Measurements from ENCODE around the gene SMIM8. TPM values are rescaled to one million over a fixed set of nuclear protein-coding genes. Genes with fewer than 3 reads are reported as not detected.
"Not testable (repeated sequence)": the region's sequence is repeated elsewhere in the genome, so short reads cannot be mapped to it uniquely, and the experiment has no call there.

SMIM8 gene
- total RNA-seq, 1 experiment from 2014 or later = 7.4 TPM

DNA sequence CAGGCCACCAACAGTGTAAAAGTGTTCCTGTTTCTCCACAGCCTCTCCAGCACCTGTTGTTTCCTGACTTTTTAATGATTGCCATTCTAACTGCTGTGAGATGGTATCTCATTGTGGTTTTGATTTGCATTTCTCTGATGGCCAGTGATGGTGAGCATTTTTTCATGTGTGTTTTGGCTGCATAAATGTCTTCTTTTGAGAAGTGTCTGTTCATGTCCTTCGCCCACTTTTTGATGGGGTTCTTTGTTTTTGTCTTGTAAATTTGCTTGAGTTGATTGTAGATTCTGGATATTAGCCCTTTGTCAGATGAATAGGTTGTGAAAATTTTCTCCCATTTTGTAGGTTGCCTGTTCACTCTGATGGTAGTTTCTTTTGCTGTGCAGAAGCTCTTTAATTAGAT is 1.5 kb downstream of the SMIM8 start:
- DNase-seq (ENCODE audit: low read depth, low spot score); in situ Hi-C loops (cut with HindIII; ENCODE audit: low pct_unique_long_range_greater_than_20kb, low sequenced_read_pairs): not testable (repeated sequence)

DNA sequence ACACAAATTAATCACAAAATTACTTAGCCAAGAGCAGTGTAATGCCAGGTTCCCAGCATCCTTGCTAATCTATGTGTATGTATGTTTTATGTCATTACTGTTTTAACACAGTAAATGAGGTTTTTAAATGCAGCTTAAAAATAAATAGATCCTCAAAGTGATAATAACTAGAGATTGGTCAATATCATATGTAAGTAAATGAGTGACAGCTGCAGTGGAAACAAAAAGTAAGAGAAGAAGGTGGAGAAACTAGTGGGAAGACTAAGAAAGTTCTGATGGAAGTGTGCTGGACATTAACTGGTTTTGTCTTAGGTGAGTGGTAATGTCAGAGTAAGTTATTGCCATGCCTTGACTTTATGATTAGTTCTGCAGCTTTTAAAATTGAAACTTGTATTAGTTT is 8.6 kb downstream of the SMIM8 start:
- DNase-seq (ENCODE audit: low read depth, low spot score) = no peak
- in situ Hi-C loops (cut with HindIII; ENCODE audit: low pct_unique_long_range_greater_than_20kb, low sequenced_read_pairs) = no loop called here

DNA sequence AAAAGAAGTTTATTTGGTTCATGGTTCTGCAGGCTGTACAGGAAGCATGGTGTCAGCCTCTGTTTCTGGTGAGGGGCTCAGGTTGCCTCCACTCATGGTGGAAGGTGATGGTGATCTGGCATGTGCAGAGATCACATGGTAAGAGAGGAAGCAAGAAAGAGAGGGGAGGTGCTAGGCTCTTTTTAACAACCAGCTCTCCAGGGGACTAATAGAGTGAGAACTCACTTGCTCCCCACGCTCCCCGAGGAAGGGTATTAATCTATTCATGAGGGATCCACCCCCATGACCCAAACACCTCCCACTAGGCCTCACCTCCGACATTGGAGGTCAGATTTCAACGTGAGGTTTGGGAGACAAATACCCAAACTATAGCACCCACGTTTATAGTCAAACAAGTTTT is 10.6 kb downstream of the SMIM8 start:
- in situ Hi-C loops (cut with HindIII; ENCODE audit: low pct_unique_long_range_greater_than_20kb, low sequenced_read_pairs) = no loop called here

DNA sequence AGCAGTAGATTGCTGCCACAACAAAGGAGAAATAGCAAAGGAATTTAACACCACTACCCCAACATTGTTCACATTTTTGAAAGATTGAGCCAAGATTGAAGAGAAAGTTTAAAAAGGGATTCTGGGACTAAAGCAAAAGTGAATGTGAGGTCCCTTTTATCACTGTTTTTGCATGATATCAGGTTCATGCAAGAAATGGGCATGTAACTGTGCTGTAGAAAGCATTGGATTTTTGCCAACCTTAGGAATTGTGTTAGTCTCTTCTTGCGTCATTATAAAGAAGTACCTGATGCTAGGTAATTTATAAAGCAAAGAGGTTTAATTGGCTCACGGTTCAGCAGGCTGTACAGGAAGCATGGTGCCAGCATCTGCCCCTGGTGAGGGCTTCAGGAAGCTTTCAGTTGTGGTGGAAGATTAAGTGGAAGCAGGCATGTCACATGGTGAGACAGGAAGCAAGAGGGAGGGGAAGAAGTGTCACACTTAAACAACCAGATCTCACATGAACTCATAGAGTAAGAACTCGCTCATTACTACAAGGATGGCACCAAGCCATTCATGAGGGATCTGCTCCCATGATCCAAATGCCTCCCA is 11.3 kb downstream of the SMIM8 start:
- in situ Hi-C loops (cut with HindIII; ENCODE audit: low pct_unique_long_range_greater_than_20kb, low sequenced_read_pairs) = no loop called here
- peak; percentile 63 for DNase-seq (ENCODE audit: low read depth, low spot score)

More for the DNA sequence above, 10.6 kb downstream of the SMIM8 start:
- no peak for DNase-seq (ENCODE audit: low read depth, low spot score)

DNA sequence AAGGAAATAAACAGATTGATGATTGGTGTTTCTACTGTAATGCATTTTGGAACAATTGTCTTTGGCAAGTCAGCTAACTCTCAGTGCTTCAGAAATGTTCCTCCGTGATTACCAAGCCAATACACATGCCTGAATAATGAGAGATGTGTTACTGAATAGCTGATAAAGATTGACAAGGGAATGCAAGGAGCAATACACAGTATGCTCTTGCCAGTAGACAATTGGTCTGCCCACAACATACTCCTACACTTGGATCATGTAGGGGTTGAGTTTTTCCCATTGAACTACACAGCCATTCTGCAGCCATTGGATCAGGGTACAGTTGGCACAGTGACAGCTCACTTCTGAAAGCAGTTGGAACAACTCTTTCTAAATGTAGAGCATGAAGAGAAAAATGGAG is 12.3 kb downstream of the SMIM8 start:
- in situ Hi-C loops (cut with HindIII; ENCODE audit: low pct_unique_long_range_greater_than_20kb, low sequenced_read_pairs) = no loop called here
- DNase-seq (ENCODE audit: low read depth, low spot score) = no peak

DNA sequence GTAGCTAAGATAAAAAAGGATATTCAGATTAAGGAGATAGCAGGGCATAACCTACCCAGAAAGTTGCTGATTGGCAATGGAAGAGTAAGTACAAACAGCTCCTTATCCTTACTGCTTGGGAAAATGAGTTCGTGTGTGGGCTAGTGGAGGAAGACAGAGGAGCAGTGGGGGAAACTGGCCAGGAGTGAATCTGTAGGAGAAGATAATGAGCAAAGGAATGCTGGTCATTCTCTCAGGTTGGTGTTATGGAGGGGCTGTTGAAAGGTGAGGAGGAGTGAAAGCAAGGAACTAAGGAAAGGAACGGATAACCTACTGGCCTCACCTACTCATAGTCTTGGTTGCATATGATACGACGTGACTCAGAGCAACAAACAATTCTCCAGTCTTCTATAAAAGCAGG is 14.0 kb downstream of the SMIM8 start:
- DNase-seq (ENCODE audit: low read depth, low spot score) = no peak
- in situ Hi-C loops (cut with HindIII; ENCODE audit: low pct_unique_long_range_greater_than_20kb, low sequenced_read_pairs) = no loop called here

DNA sequence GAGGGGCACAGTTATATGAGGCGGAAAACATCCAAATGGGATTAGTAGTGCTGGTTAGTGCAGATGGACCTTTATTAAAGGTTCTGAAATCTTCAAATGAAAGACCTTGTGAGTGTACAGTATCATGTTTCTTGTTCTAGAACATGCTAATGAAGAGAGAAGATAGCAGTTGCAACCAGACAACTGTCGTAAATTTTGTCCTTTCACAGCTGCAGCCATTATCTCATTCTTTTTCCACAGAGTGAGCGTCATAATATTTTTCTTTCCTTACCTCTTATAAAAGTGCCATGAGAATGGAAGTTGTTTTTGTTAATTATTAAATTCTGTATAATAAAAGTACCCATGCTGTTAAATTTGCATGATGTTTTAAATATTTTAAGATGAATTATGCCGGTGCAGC is 17.8 kb downstream of the SMIM8 start:
- DNase-seq (ENCODE audit: low read depth, low spot score) = no peak
- in situ Hi-C loops (cut with HindIII; ENCODE audit: low pct_unique_long_range_greater_than_20kb, low sequenced_read_pairs) = no loop called here

DNA sequence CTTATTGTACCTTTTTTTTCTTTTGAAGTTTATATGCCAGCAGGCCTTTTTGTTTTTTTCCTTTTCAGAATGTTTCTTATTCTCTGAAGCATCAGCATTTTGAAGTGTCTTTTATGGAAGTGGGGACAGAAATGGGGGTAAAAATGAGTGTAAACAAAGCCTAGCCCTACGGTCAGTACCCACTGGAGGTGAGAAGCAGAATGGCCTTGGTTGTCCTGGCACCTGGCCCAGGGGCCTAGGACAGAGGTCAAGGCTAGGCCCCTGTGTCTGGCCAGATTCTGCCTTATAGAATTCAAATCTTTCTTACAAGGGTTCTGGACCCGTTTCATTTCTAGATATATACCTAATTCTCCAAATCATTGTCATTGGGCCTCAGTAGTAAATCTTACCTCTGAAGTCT is 18.8 kb downstream of the SMIM8 start:
- in situ Hi-C loops (cut with HindIII; ENCODE audit: low pct_unique_long_range_greater_than_20kb, low sequenced_read_pairs) = no loop called here
- no peak for DNase-seq (ENCODE audit: low read depth, low spot score)

DNA sequence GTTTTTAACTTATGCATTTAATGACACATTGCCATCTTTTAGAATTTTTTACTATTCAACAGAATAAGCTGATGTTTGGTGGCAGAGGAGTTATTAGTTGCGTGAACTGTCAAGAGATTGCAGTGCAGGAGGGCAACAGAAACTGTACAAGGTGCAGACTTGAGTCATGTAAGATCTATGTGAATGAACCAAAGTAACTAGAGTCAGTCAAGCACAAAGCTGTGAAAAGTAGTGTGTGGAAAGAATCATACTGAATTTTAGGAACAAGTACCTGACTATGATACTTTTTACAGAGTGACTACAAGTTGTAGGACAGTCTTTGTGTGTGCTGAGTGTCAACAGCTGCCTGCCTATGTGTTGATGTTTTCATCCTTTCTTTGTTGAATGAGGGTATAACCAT is 19.5 kb downstream of the SMIM8 start:
- no peak for DNase-seq (ENCODE audit: low read depth, low spot score)
- in situ Hi-C loops (cut with HindIII; ENCODE audit: low pct_unique_long_range_greater_than_20kb, low sequenced_read_pairs) = no loop called here

DNA sequence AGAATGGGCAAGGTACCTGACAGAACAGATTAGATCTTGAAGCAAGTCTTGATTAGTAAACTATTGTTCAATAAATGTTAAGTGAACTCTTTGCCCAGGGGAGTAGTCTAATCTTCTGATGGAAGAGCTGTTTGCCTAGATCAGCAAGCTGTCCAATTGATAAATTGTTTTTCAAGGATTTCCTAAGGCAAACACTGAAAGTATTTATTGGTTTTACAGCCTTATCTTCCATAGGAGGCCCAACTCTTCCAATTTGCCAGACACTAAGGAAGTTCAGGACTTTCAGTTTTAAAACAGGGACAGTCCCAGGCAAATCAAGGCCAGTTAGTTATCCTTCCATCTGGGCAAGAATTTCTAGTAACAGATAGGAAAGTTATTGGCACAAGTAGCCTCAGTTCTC is 20.4 kb downstream of the SMIM8 start:
- DNase-seq (ENCODE audit: low read depth, low spot score) = no peak
- in situ Hi-C loops (cut with HindIII; ENCODE audit: low pct_unique_long_range_greater_than_20kb, low sequenced_read_pairs) = no loop called here

DNA sequence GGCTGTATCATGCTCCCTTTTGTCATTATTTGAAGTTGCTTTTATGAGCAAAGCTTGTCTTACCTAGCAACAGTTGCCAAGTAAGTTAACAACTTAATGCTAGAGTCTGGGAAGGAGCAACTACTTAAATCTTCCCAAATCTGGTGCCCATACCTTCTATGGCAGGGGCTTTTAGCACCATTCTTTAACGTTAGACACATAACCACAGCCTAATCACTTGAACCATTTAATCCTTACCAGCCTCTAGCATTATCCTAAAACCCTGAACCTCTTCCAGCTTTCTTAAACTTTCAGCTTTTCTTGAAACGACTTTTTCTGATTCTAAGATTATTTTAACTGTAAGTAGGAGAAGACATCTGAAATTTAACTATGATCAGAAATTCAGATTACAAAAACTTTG is 22.3 kb downstream of the SMIM8 start, which contains the start of gene C6orf163:
TSS of gene C6orf163 (plus strand) at position 83 of the 400 bp plus-strand sequence. CDS start at position 370, 287 bp downstream.
- no peak for DNase-seq (ENCODE audit: low read depth, low spot score)
- in situ Hi-C loops (cut with HindIII; ENCODE audit: low pct_unique_long_range_greater_than_20kb, low sequenced_read_pairs) = no loop called here

DNA sequence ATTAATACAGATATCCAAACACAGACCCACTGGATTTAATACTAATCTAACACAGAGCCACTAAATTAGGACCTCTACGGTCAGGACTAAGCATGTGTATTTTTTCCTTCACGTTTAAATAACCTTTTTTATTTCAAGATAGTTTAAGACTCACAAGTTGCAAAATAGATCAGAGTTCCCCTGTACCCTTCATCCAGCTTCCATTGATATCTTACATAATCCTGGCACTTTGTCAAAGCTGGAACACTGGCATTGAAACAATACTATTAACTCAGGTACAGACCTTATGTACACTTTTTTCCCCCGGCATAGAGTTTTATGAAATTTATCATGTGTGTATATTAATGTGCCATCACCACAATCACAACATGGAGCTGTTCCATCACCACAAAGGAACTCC is 24.3 kb downstream of the SMIM8 start:
- no peak for DNase-seq (ENCODE audit: low read depth, low spot score)
- in situ Hi-C loops (cut with HindIII; ENCODE audit: low pct_unique_long_range_greater_than_20kb, low sequenced_read_pairs) = no loop called here

DNA sequence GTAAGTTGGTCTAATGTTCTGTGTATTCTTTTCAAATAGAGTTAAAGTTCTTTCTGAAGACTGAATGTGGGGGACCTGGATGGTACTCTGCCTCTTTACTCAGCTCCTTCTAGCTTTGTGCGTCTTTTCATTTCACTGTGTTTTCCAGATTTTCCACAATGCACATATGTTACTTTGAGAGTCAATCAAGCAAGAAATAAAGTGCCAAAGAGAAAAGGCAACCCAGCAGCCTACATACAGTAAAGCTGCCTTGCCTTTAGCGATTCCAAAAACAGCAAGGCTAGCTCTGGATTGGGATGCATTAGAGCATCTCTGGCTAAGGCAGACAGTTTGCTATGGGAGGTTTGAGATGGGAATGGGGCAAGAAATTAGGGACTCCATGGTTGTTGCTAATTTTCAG is 27.5 kb downstream of the SMIM8 start:
- no peak for DNase-seq (ENCODE audit: low read depth, low spot score)
- in situ Hi-C loops (cut with HindIII; ENCODE audit: low pct_unique_long_range_greater_than_20kb, low sequenced_read_pairs) = no loop called here

DNA sequence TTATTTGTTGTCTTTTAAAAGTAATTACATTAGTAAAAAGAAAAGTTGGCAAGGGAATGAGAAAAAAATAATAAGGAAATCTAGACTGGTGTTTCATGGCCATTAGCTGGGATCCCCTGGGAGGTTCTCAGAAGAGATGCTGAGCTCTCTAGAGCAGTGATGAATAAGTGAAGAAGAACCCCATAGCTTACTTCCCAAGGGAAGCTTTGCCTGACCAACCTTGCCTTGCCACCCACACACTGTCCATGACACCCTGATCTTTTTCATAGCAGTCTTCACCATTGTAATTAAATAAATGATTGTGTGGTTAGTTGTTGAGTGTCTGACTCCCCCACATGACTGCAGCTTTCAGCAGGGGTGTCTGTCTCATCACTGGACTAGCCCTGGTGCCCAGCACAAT is 28.1 kb downstream of the SMIM8 start:
- in situ Hi-C loops (cut with HindIII; ENCODE audit: low pct_unique_long_range_greater_than_20kb, low sequenced_read_pairs) = no loop called here
- no peak for DNase-seq (ENCODE audit: low read depth, low spot score)

DNA sequence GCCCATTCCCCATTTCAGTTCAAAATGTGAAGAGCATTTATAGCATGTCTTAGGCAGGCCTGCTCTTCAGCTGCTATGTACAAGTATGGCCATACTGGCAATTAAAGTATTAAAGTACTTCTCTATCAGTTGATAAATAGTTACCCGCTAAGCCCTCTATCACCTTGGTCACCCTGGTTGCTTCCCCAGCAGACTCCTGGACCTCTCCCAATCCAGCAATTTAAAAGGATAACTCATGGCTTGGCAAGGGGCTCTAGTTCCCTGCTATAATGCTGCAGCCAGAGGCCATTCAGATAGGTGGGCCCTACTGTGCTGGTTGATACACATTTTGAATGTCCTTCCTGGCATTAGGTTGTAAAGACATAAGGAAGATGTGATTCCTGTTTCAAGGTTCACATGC is 29.2 kb downstream of the SMIM8 start:
- in situ Hi-C loops (cut with HindIII; ENCODE audit: low pct_unique_long_range_greater_than_20kb, low sequenced_read_pairs) = no loop called here
- DNase-seq (ENCODE audit: low read depth, low spot score) = no peak

DNA sequence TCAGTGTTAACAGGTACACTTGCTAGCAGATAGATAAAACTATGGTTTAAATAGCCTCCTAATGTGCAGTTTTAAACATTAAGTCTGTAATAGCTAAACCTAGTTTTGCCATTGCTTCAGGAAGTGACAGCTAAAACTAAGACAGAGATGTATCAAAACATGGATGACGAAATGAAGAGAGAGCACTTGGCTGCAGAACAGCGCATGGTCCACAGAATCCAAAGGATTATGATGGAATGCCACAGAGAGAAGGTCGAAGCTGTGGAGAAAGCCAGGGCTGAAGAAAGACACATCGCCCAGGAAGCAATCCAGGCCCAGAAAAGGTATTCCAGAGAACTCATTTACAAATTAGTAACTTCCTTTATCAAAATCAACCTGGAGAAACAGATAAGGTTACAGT is 33.8 kb downstream of the SMIM8 start:
- in situ Hi-C loops (cut with HindIII; ENCODE audit: low pct_unique_long_range_greater_than_20kb, low sequenced_read_pairs) = no loop called here
- no peak for DNase-seq (ENCODE audit: low read depth, low spot score)

DNA sequence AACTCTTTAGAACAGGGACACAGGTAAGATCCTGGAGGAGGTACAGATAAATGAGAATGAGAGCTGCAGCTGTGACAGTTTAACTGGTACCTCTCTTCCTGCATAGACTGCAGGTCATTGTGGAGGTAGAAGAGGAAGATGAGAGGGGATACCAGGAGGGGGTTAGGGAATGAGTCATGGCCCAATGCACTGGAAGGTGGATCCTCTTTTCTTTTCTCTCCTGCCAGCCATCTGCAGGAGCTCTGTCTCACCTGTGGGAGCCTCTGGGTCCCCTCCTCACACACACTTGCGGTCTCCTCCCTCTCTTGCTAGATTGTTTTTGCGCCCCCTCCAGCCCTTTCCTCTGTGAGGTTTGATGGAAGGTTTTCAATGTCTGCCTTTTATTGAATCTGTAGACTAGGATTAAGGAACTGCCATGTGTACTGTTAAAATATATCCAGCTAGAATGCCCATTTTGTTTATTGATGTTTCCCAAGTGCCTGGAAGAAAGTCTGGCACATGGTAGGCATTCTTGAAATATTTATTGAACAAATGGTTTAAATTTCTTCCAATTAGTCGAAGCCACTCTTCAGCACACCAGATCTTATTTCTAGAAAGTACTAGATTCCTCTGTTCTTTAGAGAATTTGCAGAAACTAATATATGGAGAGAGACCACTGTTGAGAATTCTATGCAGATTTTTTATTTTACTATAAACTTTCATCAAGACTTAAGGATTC is 35.2 kb downstream of the SMIM8 start:
- no peak for DNase-seq (ENCODE audit: low read depth, low spot score)
- in situ Hi-C loops (cut with HindIII; ENCODE audit: low pct_unique_long_range_greater_than_20kb, low sequenced_read_pairs) = no loop called here

DNA sequence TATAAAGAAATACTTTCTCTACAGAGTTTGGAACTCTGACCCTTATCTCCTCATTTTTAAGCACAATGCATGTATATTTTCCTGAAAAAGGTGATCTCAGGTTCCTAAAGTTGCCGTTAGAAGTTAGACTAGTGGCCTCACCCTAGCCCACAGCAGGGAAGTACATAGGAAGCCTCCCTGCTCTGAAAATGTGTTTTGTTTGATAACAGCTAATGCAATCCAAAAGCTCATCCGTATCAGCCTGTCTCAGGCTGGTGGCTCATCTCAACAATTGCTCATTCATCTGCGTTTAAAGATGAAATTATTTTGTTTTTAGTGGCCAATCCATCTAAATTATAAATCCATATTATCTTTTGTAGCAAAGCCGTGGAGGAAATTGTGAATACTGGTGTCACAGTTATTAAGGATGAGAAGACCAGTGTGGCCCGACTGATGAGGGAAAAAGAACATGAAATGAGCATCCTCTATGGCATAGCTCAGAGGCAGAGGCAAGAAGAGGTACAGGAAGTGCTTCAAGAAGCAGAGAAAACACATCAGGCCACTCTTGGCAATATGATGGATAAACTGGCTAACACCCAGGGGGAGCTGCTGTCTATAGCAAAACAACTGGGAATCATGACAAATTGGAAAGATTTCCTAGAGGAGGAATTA is 42.3 kb downstream of the SMIM8 start:
- no peak for DNase-seq (ENCODE audit: low read depth, low spot score)
- in situ Hi-C loops (cut with HindIII; ENCODE audit: low pct_unique_long_range_greater_than_20kb, low sequenced_read_pairs) = no loop called here
